GM18873 (cell line): ENCODE results near the gene SLFN14.
"Not testable (repeated sequence)": the region's sequence is repeated elsewhere in the genome, so short reads cannot be mapped to it uniquely, and the experiment has no call there.

Experiments
- ATAC-seq: cut with Tn5 transposase; IDR thresholded peaks from one replicate; pipeline ENCODE4 v1.9.1; 2021; ENCODE audit warnings: mild to moderate bottlenecking, moderate library complexity, moderate number of reproducible peaks; ENCODE audit not compliant: unreplicated experiment, low FRiP score

SLFN14 gene

GRCh38 chr17:35563181-35563580, 2.6 kb upstream of the SLFN14 start:
- ATAC-seq: not testable (repeated sequence)

- no peak for ATAC-seq
These were observed 966 bp downstream of the SLFN14 start for GRCh38 chr17:35559495-35560210.

GRCh38 chr17:35557353-35557752, 3.3 kb downstream of the SLFN14 start:
- no peak for ATAC-seq

- ATAC-seq: no peak
These were observed 4.9 kb downstream of the SLFN14 start for GRCh38 chr17:35555691-35556090.

- ATAC-seq: no peak
These were observed 6.0 kb downstream of the SLFN14 start for GRCh38 chr17:35554668-35555067.

GRCh38 chr17:35553310-35553709, 7.3 kb downstream of the SLFN14 start:
- ATAC-seq: no peak

- no peak for ATAC-seq
These were observed 11.6 kb downstream of the SLFN14 start for GRCh38 chr17:35548978-35549377.

- no peak for ATAC-seq
These were observed 12.3 kb downstream of the SLFN14 start for GRCh38 chr17:35548208-35548810.

- no peak for ATAC-seq
These were observed 14.1 kb downstream of the SLFN14 start for GRCh38 chr17:35546487-35546886.

- no peak for ATAC-seq
These were observed 15.5 kb downstream of the SLFN14 start for GRCh38 chr17:35545150-35545549.

- ATAC-seq: no peak
These were observed 16.8 kb downstream of the SLFN14 start for GRCh38 chr17:35543856-35544255.

- no peak for ATAC-seq
These were observed 17.6 kb downstream of the SLFN14 start for GRCh38 chr17:35542990-35543389.

- no peak for ATAC-seq
These were observed 19.2 kb downstream of the SLFN14 start for GRCh38 chr17:35541434-35541833.

- no peak for ATAC-seq
These were observed 19.8 kb downstream of the SLFN14 start for GRCh38 chr17:35540589-35541404.

- ATAC-seq: no peak
These were observed 21.0 kb downstream of the SLFN14 start for GRCh38 chr17:35539659-35540026.

GRCh38 chr17:35537601-35538141, 22.9 kb downstream of the SLFN14 start, which contains the start of gene SLFN12L:
SLFN12L (minus strand) TSS chr17:35537678; CDS start chr17:35522364, 15,314 bp downstream.
- no peak for ATAC-seq

GRCh38 chr17:35536664-35537171, 23.9 kb downstream of the SLFN14 start:
- ATAC-seq: no peak

- ATAC-seq: not testable (repeated sequence)
These were observed 25.2 kb downstream of the SLFN14 start for GRCh38 chr17:35535406-35535805.

- no peak for ATAC-seq
These were observed 26.0 kb downstream of the SLFN14 start for GRCh38 chr17:35534576-35535093.

- no peak for ATAC-seq
These were observed 29.5 kb downstream of the SLFN14 start for GRCh38 chr17:35531160-35531559.

- no peak for ATAC-seq
These were observed 30.8 kb downstream of the SLFN14 start for GRCh38 chr17:35529866-35530265.
